BLaER1 treated with 17β-estradiol and CSF1 and Interleukin-3, amounts not matched to agents 10 nM and 100 nM (cell line): ENCODE results near the gene FGF7.

Experiments
- H3K27ac ChIP-seq, 11 experiments: shearing (Covaris generic); formaldehyde crosslinking; 2 replicates each; pipeline ENCODE4 v1.8.1; 2022
- H3K27me3 ChIP-seq, 11 experiments: shearing (Covaris generic); formaldehyde crosslinking; 2 replicates each; pipeline ENCODE4 v1.8.1; 2022
- H3K36me3 ChIP-seq, 11 experiments: shearing (Covaris generic); formaldehyde crosslinking; 2 replicates each; pipeline ENCODE4 v1.8.1; 2022
- H3K4me1 ChIP-seq, 10 experiments: shearing (Covaris generic); formaldehyde crosslinking; 2 replicates each; pipeline ENCODE4 v1.8.1; 2022
- H3K4me2 ChIP-seq, 11 experiments: shearing (Covaris generic); formaldehyde crosslinking; 2 replicates each; pipeline ENCODE4 v1.8.1; 2022
- H3K4me3 ChIP-seq, 10 experiments: shearing (Covaris generic); formaldehyde crosslinking; 2 replicates each; pipeline ENCODE4 v1.8.1; 2022
- H3K9ac ChIP-seq, 11 experiments: shearing (Covaris generic); formaldehyde crosslinking; 2 replicates each; pipeline ENCODE4 v1.8.1; 2022
- H3K9me3 ChIP-seq, 11 experiments: shearing (Covaris generic); formaldehyde crosslinking; replicated peaks in 1 of 11; 2 replicates each; pipeline ENCODE4 v1.8.1; 2022
- H4K20me1 ChIP-seq, 11 experiments: shearing (Covaris generic); formaldehyde crosslinking; 2 replicates each; pipeline ENCODE4 v1.8.1; 2022
- Cebpa-rat ChIP-seq, 11 experiments: shearing (Covaris generic); IDR thresholded peaks; 2 replicates each; pipeline ENCODE4 v1.8.1; 2022

FGF7 gene

GRCh38 chr15:49435174-49435573 lies 12.1 kb downstream of the FGF7 start:
- H3K9me3 ChIP-seq, result no peaks in the 10 kb centered on the region
- H3K4me3 ChIP-seq, result no peak overlapping the region
- no peak for TF ChIP-seq Cebpa-rat (IDR thresholded peaks at IDR 0.05)
- peaks cover 0 to 21% (median 8%) of the 10 kb centered on the region in 10 experiments; a peak in 12 of 20 replicates for H3K4me1 ChIP-seq
- no peaks in the 10 kb centered on the region; a peak in 1 of 22 replicates for H3K27me3 ChIP-seq
- H3K4me2 ChIP-seq, result no peak overlapping the region
- H4K20me1 ChIP-seq, result no peaks in the 10 kb centered on the region
- no peak overlapping the region for H3K9ac ChIP-seq
- no peak overlapping the region for H3K27ac ChIP-seq
- H3K36me3 ChIP-seq, result no peaks in the 10 kb centered on the region

DNA sequence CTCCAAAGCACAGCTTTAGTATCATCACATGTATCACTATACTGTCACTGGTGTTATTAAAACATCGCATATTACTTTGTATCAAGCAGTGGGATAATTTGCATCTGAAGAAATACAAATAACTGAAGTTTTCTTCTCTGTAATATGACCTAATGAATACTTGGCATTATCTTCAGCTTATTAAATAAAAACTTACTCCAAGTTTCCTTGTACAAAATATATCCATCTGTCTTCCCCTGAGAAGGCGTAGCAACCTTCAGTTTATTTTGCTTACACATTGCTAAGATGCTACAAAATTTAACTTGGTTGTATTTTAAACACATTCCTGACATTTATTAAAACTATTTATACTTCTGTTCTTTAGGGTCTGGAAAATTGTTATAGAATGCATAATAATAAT lies 13.7 kb downstream of the FGF7 start:
- no peak for TF ChIP-seq Cebpa-rat (IDR thresholded peaks at IDR 0.05)
- Histone ChIP-seq H3K4me2 (no peak overlapping the region), H3K4me3 (no peak overlapping the region), H4K20me1 (no peaks in the 10 kb centered on the region), H3K27ac (no peak overlapping the region), H3K36me3 (no peaks in the 10 kb centered on the region), H3K9me3 (no peaks in the 10 kb centered on the region), H3K9ac (no peak overlapping the region), H3K4me1 (peaks cover 0 to 30% (median 8%) of the 10 kb centered on the region in 10 experiments; a peak in 12 of 20 replicates), H3K27me3 (no peaks in the 10 kb centered on the region)

DNA sequence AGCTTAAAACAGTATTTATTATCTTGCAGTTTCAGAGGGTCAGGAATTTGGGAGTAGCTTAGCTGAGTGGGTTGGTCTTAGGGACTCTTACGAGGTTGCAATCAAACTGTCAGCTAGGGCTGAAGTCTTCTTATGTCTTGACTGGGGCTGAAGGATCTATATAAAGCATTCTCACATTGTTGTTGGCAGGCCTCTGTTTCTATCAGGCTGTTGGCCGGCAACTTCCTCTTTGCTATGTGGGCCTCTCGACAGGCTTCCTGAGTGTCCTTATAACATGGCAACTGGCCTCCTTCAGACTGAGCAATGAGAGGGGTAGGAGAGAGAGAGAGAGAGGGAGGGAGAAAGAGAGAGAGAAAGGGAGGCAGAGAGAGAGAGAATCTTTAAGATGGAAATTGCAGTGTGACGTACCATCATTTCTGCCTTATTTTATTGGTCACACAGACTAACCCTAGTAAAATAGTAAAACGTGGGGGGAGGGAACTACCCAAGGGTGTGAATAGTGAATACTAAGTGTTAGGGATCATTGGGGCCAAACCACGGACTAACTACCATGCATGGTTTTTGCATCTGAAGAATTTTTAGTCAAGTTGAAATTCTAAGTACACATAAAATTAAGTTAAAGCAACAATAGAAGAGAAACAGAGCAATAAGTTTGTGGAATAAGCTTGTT lies 16.1 kb downstream of the FGF7 start:
- Histone ChIP-seq H3K4me2 (peak overlapping the region in 10 of 11 experiments; percentile 5 to 67 (median 20); a peak in 13 of 22 replicates), H3K4me1 (peaks cover 0 to 30% (median 8%) of the 10 kb centered on the region in 10 experiments; a peak in 12 of 20 replicates), H3K4me3 (no peak overlapping the region), H3K9me3 (no peaks in the 10 kb centered on the region), H3K27me3 (no peaks in the 10 kb centered on the region), H3K36me3 (no peaks in the 10 kb centered on the region), H3K27ac (peak overlapping the region in 5 of 11 experiments; percentile 19 to 66 (median 42); a peak in 6 of 22 replicates), H3K9ac (peak overlapping the region in 1 of 11 experiments; percentile 31; a peak in 1 of 22 replicates), H4K20me1 (no peaks in the 10 kb centered on the region)
- no peak for TF ChIP-seq Cebpa-rat (IDR thresholded peaks at IDR 0.05)

- TF ChIP-seq Cebpa-rat (IDR thresholded peaks at IDR 0.05), result no peak
- Histone ChIP-seq H3K36me3 (no peaks in the 10 kb centered on the region), H3K4me1 (peaks cover 0 to 30% (median 8%) of the 10 kb centered on the region in 10 experiments; a peak in 12 of 20 replicates), H3K27me3 (no peaks in the 10 kb centered on the region), H3K9ac (no peak overlapping the region), H3K4me2 (peak overlapping the region in 3 of 11 experiments; percentile 31 to 67 (median 64); a peak in 5 of 22 replicates), H3K9me3 (no peaks in the 10 kb centered on the region), H3K4me3 (no peak overlapping the region), H4K20me1 (no peaks in the 10 kb centered on the region), H3K27ac (peak overlapping the region in 4 of 11 experiments; percentile 19 to 66 (median 44); a peak in 2 of 22 replicates)
Observed at GRCh38 chr15:49439678-49440395, 16.8 kb downstream of the FGF7 start.

- TF ChIP-seq Cebpa-rat (IDR thresholded peaks at IDR 0.05), result no peak
- no peaks in the 10 kb centered on the region for H3K27me3 ChIP-seq
- H3K9ac ChIP-seq, result no peak overlapping the region
- H3K27ac ChIP-seq, result no peak overlapping the region
- H3K36me3 ChIP-seq, result no peaks in the 10 kb centered on the region
- H3K4me3 ChIP-seq, result no peak overlapping the region
- no peak overlapping the region for H3K4me2 ChIP-seq
- H3K4me1 ChIP-seq, result peaks cover 0 to 30% (median 8%) of the 10 kb centered on the region in 10 experiments; a peak in 12 of 20 replicates
- no peaks in the 10 kb centered on the region for H4K20me1 ChIP-seq
- H3K9me3 ChIP-seq, result no peaks in the 10 kb centered on the region
Observed at GRCh38 chr15:49441356-49441755, 18.3 kb downstream of the FGF7 start.

GRCh38 chr15:49441816-49442215 lies 18.8 kb downstream of the FGF7 start:
- no peak overlapping the region for H3K4me2 ChIP-seq
- no peak for TF ChIP-seq Cebpa-rat (IDR thresholded peaks at IDR 0.05)

GRCh38 chr15:49452595-49452994 lies 29.6 kb downstream of the FGF7 start:
- Histone ChIP-seq H3K36me3 (no peaks in the 10 kb centered on the region), H3K9ac (no peak overlapping the region), H3K9me3 (no peaks in the 10 kb centered on the region), H4K20me1 (no peaks in the 10 kb centered on the region), H3K4me2 (no peak overlapping the region), H3K4me3 (no peak overlapping the region), H3K4me1 (no peaks in the 10 kb centered on the region), H3K27ac (no peak overlapping the region), H3K27me3 (no peaks in the 10 kb centered on the region)
- no peak for TF ChIP-seq Cebpa-rat (IDR thresholded peaks at IDR 0.05)

More at GRCh38 chr15:49441816-49442215, 18.8 kb downstream of the FGF7 start:
- no peaks in the 10 kb centered on the region for H3K9me3 ChIP-seq
- no peak overlapping the region for H3K9ac ChIP-seq
- H3K27ac ChIP-seq, result no peak overlapping the region
- H4K20me1 ChIP-seq, result no peaks in the 10 kb centered on the region
- H3K4me1 ChIP-seq, result peaks cover 0 to 30% (median 8%) of the 10 kb centered on the region in 10 experiments; a peak in 12 of 20 replicates
- H3K4me3 ChIP-seq, result no peak overlapping the region
- H3K36me3 ChIP-seq, result no peaks in the 10 kb centered on the region
- no peaks in the 10 kb centered on the region for H3K27me3 ChIP-seq

DNA sequence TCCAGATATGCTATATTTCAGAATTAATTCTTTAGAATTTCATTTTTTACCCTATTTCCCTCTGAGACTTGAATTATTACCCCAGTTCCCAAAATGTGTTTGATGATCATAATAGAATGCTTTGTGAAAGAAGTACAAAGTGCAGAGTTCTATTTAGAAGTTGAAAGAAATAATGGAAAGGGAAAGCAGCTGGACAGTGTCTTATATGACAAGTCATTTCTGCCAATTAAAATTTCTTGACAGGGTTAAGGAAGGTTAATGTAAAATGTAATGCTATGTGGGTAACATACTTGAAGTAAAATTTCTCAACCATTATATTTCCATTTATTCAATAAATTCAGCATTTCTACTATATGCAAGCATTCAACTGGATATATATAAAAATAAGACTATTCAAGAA lies 33.1 kb downstream of the FGF7 start:
- no peak for TF ChIP-seq Cebpa-rat (IDR thresholded peaks at IDR 0.05)
- Histone ChIP-seq H3K4me3 (no peak overlapping the region), H4K20me1 (no peaks in the 10 kb centered on the region), H3K27me3 (no peaks in the 10 kb centered on the region), H3K27ac (no peak overlapping the region), H3K36me3 (no peaks in the 10 kb centered on the region), H3K4me2 (no peak overlapping the region), H3K4me1 (no peaks in the 10 kb centered on the region), H3K9ac (no peak overlapping the region), H3K9me3 (no peaks in the 10 kb centered on the region)

GRCh38 chr15:49458145-49458544 lies 35.1 kb downstream of the FGF7 start:
- no peak overlapping the region for H3K9ac ChIP-seq
- H3K4me2 ChIP-seq, result no peak overlapping the region

More at GRCh38 chr15:49458145-49458544, 35.1 kb downstream of the FGF7 start:
- no peak overlapping the region for H3K4me3 ChIP-seq
- H3K27ac ChIP-seq, result no peak overlapping the region
- H4K20me1 ChIP-seq, result no peaks in the 10 kb centered on the region
- no peaks in the 10 kb centered on the region for H3K27me3 ChIP-seq
- no peaks in the 10 kb centered on the region for H3K36me3 ChIP-seq
- no peak for TF ChIP-seq Cebpa-rat (IDR thresholded peaks at IDR 0.05)
- no peaks in the 10 kb centered on the region for H3K9me3 ChIP-seq
- H3K4me1 ChIP-seq, result peaks cover 0 to 5% (median 0%) of the 10 kb centered on the region in 10 experiments; a peak in 1 of 20 replicates
